Hepatocyte (in vitro differentiated cells): ENCODE results near the gene CACNA1B. TPM values are rescaled to one million over a fixed set of nuclear protein-coding genes. Genes with fewer than 3 reads are reported as not detected.
"Not testable (repeated sequence)": the region's sequence is repeated elsewhere in the genome, so short reads cannot be mapped to it uniquely, and the experiment has no call there.

Experiments used
- DNase-seq: peaks from one replicate; pipeline ENCODE4 v3.0.0-alpha.2; 2016; ENCODE audit warnings: low spot score
- H2AFZ ChIP-seq: fragments of 200-600 bp; sonication (generic); 2 replicates; pipeline ENCODE4 v1.6.0; 2016; ENCODE audit warnings: antibody characterized with exemption, mild to moderate bottlenecking
- H3K27ac ChIP-seq: fragments of 200-600 bp; sonication (generic); 2 replicates; pipeline ENCODE4 v1.5.1; 2016; ENCODE audit warnings: mild to moderate bottlenecking
- H3K27me3 ChIP-seq: fragments of 200-600 bp; sonication (generic); 2 replicates; pipeline ENCODE4 v1.6.1; 2016
- H3K36me3 ChIP-seq: fragments of 200-600 bp; sonication (generic); replicated peaks from 2 replicates; pipeline ENCODE4 v1.5.1; 2016; ENCODE audit warnings: low read depth; ENCODE audit not compliant: insufficient read depth
- H3K4me1 ChIP-seq: fragments of 200-600 bp; sonication (generic); 2 replicates; pipeline ENCODE4 v1.5.1; 2016; ENCODE audit warnings: mild to moderate bottlenecking, moderate library complexity; ENCODE audit not compliant: insufficient read depth
- H3K4me2 ChIP-seq: fragments of 200-600 bp; sonication (generic); 2 replicates; pipeline ENCODE4 v1.6.0; 2016
- H3K4me3 ChIP-seq: fragments of 200-600 bp; sonication (generic); 2 replicates; pipeline ENCODE4 v1.5.1; 2016; ENCODE audit warnings: mild to moderate bottlenecking
- H3K79me2 ChIP-seq: fragments of 200-600 bp; sonication (generic); 2 replicates; pipeline ENCODE4 v1.6.0; 2017; ENCODE audit warnings: mild to moderate bottlenecking
- H3K9me2 ChIP-seq: fragments of 200-600 bp; sonication (generic); replicated peaks from 2 replicates; pipeline ENCODE4 v1.6.0; 2017; ENCODE audit warnings: mild to moderate bottlenecking; ENCODE audit not compliant: insufficient read depth
- H3K9me3 ChIP-seq: fragments of 200-600 bp; sonication (generic); 2 replicates; pipeline ENCODE4 v1.5.1; 2016; ENCODE audit warnings: low read depth, mild to moderate bottlenecking
- H4K20me1 ChIP-seq: fragments of 200-600 bp; sonication (generic); 2 replicates; pipeline ENCODE4 v1.6.0; 2016; ENCODE audit warnings: mild to moderate bottlenecking; ENCODE audit not compliant: insufficient read depth, poor library complexity, severe bottlenecking
- CTCF ChIP-seq: fragments of 200-600 bp; sonication (generic); IDR thresholded peaks from 2 replicates; pipeline ENCODE4 v1.5.1; 2016; ENCODE audit warnings: antibody characterized with exemption, mild to moderate bottlenecking; ENCODE audit not compliant: poor library complexity
- EZH2 ChIP-seq: fragments of 200-600 bp; sonication (generic); IDR thresholded peaks from 2 replicates; pipeline ENCODE4 v1.6.1; 2016; ENCODE audit warnings: antibody characterized with exemption, mild to moderate bottlenecking, borderline replicate concordance
- EZH2phosphoT487 ChIP-seq: fragments of 200-600 bp; sonication (generic); IDR thresholded peaks from one replicate; pipeline ENCODE4 v1.6.1; 2018; ENCODE audit warnings: antibody characterized with exemption, mild to moderate bottlenecking, low read depth, moderate library complexity; ENCODE audit not compliant: unreplicated experiment, severe bottlenecking
- WGBS: methylation state at CpG from one replicate; pipeline ENCODE4 v1.1.6; 2016; ENCODE audit warnings: low lambda C conversion rate; ENCODE audit errors: missing lambda C conversion rate; 5-methylcytosine and 5-hydroxymethylcytosine counted together
- polyA plus RNA-seq: library from polyadenylated mRNA; unstranded; fragments of >200 nt; fragmentation: Nextera tagmentation; extraction: Ambion mirVana; gene quantifications from 2 replicates; pipeline ENCODE4 v1.2.1, GENCODE V29; 2016
- total RNA-seq: library from RNA; depleted of rRNA; stranded (reverse); fragments of >200 nt; gene quantifications from 2 replicates; pipeline ENCODE4 v1.2.3, GENCODE V29; 2014

CACNA1B gene
- total and polyA plus RNA-seq, 2 experiments from 2014 or later, result 0.30 to 0.39 TPM

DNA sequence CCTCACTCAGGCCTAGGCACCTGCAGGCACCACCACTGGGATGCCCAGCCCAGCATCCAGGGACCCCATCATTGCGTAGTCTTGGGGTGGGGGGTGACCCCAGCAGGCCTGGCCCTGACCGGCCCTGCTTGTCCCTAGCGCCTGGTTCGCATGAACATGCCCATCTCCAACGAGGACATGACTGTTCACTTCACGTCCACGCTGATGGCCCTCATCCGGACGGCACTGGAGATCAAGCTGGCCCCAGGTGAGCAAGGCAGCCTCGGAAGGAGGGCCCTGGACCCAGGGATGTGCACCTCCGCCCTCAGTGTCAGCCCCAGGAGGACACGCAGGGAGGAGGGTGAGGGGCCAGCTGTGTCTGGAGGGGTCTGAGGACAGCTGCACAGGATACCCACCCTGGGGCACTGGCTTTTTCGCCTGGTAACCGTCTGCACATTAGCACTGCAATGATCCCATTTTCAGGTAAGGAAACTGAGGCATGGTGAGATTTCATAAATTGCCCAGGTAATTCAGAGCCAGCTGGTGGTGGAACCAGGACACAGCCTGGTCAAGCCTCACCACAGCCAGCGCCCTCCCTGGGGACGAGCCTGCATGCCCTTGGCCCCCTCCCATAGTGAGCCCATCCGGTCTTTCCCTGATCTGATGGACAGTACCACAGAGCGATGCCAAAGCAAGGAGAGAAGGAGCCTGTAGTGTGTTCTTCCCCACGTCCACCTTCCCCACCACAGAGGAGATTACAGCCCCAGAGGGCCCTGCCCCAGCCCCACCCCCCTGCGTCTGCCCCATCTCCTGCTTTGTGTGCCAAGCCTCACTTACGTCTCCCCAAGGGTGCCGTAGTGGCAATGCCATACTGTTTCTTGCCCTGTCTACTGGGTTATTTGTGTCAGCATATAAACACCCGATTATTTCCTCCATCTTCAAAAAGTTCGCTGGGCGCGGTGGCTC, 228.3 kb downstream of the CACNA1B start:
- Histone ChIP-seq H4K20me1 (no peaks in the 10 kb centered on the region), H3K9me2 (no peaks in the 10 kb centered on the region), H3K79me2 (no peaks in the 10 kb centered on the region), H3K4me3 (no peak overlapping the region), H3K27ac (no peak overlapping the region), H3K4me1 (no peaks in the 10 kb centered on the region), H3K27me3 (no peaks in the 10 kb centered on the region), H3K4me2 (no peak overlapping the region), H2AFZ (no peak overlapping the region), H3K9me3 (no peaks in the 10 kb centered on the region), H3K36me3 (no peaks in the 10 kb centered on the region)
- 94% methylated on average over 23 of the region's 26 CpGs for WGBS
- TF ChIP-seq EZH2phosphoT487 (no peak), CTCF (no peak), EZH2 (no peak)
- DNase-seq, result no peak

DNA sequence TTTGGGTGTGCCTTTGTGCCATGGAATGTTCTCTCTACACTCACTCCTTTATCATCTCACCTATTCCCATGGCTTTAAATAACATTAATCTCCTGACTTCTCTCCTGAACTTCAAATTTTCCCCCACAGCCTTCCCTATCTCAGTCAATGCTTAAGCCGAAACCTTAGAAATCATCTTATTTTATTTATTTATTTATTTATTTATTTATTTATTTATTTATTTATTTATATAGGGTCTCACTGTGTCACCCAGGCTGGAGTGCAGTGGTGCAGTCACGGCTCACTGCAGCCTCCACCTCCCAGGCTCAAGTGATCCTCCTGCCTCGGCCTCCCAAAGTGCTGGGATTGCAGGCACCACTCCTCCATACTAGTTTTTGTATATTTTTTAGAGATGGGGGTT, 229.5 kb downstream of the CACNA1B start:
- not testable (repeated sequence) for H3K9me2 ChIP-seq, DNase-seq, H2AFZ ChIP-seq, H4K20me1 ChIP-seq, H3K4me1 ChIP-seq, H3K4me3 ChIP-seq, H3K79me2 ChIP-seq, H3K9me3 ChIP-seq, H3K27ac ChIP-seq, H3K36me3 ChIP-seq, H3K27me3 ChIP-seq, H3K4me2 ChIP-seq
- 95% methylated on average over 3 of the region's 3 CpGs for WGBS

GRCh38 chr9:138111607-138112006, 234.0 kb downstream of the CACNA1B start:
- Histone ChIP-seq H3K27me3 (no peaks in the 10 kb centered on the region), H3K4me3 (no peak overlapping the region), H3K36me3 (no peaks in the 10 kb centered on the region), H3K4me2 (no peak overlapping the region), H2AFZ (no peak overlapping the region), H3K9me3 (no peaks in the 10 kb centered on the region), H3K4me1 (no peaks in the 10 kb centered on the region), H3K79me2 (no peaks in the 10 kb centered on the region), H3K9me2 (no peaks in the 10 kb centered on the region), H4K20me1 (no peaks in the 10 kb centered on the region), H3K27ac (no peak overlapping the region)
- 83% methylated on average over 9 of the region's 9 CpGs for whole genome bisulfite sequencing
- no peak for DNase-seq
- TF ChIP-seq EZH2phosphoT487, result no peak
- TF ChIP-seq CTCF, result no peak
- no peak for TF ChIP-seq EZH2

GRCh38 chr9:138112090-138112748, 234.6 kb downstream of the CACNA1B start:
- no peaks in the 10 kb centered on the region for H3K79me2 ChIP-seq
- no peaks in the 10 kb centered on the region for H3K27me3 ChIP-seq
- H3K4me3 ChIP-seq, result no peak overlapping the region
- no peaks in the 10 kb centered on the region for H4K20me1 ChIP-seq
- no peak overlapping the region for H3K4me2 ChIP-seq
- no peaks in the 10 kb centered on the region for H3K36me3 ChIP-seq
- H3K27ac ChIP-seq, result no peak overlapping the region
- H3K9me2 ChIP-seq, result no peaks in the 10 kb centered on the region
- WGBS, result 87% methylated on average over 16 of the region's 16 CpGs
- TF ChIP-seq EZH2phosphoT487 (no peak), EZH2 (no peak), CTCF (no peak)
- no peaks in the 10 kb centered on the region for H3K4me1 ChIP-seq
- no peaks in the 10 kb centered on the region for H3K9me3 ChIP-seq
- H2AFZ ChIP-seq, result no peak overlapping the region
- DNase-seq, result no peak
